GM12873 (cell line): ENCODE results near the gene CEP164.

Experiments used
- TF ChIP-seq, protein P1 (sequence below): IDR thresholded peaks from 2 replicates; pipeline ENCODE4 v1.5.1; 2012; ENCODE audit warnings: low read depth, mild to moderate bottlenecking, moderate library complexity, low read length, control low read depth; ENCODE audit not compliant: insufficient read depth; ENCODE audit errors: missing control alignments

The CEP164 gene

DNA sequence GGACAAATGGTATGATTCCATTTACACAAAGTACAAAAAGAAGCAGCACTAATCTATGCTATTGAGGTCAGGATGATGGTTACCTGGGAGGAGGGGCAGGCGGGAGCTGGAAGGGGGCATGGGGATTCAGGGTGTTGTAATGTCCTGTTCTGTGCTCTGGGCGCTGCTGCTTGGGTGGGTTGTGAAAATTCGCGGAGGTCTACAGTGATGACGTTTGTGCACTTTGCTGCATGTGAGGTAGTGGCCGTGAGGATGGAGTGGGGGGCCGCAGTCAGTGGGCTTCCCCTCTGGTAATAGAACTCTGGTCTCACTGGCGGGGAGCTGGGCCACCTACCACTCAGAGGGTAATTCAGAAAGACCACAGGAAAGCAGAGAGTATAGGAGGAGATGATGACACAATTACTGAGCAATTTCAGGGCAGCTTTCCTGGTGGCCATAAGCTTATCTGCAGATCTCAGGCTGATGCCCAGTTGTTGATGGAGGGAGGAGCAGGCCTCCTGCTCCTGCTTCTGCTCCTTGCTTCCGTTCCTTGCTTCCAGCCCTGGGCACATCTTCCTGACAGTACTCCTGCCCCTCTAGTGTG lies 121.5 kb downstream of the CEP164 start:
- TF ChIP-seq, protein P1, sequence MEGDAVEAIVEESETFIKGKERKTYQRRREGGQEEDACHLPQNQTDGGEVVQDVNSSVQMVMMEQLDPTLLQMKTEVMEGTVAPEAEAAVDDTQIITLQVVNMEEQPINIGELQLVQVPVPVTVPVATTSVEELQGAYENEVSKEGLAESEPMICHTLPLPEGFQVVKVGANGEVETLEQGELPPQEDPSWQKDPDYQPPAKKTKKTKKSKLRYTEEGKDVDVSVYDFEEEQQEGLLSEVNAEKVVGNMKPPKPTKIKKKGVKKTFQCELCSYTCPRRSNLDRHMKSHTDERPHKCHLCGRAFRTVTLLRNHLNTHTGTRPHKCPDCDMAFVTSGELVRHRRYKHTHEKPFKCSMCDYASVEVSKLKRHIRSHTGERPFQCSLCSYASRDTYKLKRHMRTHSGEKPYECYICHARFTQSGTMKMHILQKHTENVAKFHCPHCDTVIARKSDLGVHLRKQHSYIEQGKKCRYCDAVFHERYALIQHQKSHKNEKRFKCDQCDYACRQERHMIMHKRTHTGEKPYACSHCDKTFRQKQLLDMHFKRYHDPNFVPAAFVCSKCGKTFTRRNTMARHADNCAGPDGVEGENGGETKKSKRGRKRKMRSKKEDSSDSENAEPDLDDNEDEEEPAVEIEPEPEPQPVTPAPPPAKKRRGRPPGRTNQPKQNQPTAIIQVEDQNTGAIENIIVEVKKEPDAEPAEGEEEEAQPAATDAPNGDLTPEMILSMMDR, result no peak

DNA sequence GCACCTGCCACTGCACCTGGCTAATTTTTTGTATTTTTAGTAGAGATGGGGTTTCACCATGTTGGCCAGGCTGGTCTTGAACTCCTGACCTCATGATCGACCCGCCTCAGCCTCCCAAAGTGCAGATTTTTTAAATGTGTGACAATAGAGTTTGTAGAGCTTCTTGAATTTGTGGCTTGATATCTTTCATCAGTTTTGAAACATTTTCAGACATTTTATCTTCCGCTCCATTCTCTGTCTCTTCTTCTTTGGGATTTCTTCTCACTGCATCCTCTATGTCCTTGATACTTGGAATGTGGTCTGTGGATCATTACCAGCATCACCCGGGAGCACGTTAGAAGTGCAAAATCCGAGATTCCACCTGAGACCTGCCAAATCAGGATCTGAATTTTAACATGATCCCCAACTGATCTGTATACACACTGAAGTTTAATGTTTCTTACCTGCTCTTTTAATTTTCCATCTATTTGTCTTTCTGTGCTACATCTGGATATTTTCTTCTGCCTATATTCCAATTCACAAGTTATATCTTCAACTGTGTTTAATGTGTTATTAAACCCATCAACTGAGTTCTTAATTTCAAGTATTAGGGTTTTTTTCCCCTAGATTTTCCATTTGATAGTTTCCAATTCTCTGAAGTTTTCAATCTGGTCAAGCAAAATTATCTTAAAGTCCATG lies 126.4 kb downstream of the CEP164 start:
- TF ChIP-seq, protein P1, result no peak

DNA sequence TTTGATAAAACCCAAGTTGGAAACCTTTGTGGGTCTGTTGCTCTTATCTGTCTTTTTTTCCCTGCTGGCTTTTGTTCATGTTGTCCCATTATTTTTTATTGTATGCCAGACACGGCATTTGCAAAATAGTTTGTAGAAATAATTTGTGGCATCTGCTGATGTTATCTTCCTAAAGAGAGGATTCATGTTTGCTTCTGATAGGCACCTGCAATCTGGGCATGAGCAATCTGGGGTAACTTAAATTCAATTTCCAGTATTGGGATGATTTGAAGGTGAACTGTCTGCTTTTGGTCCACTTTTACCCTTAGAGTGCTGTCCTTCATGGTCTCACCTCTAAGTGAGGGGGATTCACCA lies 126.9 kb downstream of the CEP164 start:
- TF ChIP-seq, protein P1, result no peak

DNA sequence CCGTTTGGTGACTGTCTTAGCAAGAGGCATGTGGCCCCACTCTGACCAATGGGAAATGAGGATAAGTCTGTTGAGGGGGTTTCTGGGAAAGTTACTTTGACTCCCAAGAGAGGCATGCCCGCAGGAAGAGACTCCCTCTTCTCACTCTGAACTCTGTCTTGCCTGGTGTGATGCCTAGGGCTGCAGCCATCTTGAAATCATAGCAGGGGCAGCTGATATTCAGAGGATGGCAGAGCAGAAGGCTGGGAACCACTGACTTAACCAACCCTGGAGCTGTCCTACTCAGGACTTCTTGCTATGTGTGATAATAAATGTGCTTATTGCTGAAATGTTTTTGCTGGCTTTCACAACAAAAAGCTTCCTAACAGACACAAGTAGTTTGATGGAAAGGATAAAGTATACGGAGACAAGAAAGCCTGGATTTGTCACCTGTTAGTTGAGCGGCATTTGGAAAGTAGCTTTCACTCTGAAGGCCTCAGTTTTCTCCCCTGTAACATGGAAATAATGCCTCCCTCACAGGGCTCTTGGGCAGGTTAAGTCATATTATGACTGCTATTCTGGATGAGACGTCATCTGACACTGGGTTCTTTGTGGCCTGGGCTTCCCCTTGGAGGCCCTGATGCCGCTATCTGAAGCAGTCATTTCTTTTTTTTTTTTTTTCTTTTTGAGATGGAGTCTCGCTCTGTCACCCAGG lies 128.5 kb downstream of the CEP164 start:
- TF ChIP-seq, protein P1, result no peak

DNA sequence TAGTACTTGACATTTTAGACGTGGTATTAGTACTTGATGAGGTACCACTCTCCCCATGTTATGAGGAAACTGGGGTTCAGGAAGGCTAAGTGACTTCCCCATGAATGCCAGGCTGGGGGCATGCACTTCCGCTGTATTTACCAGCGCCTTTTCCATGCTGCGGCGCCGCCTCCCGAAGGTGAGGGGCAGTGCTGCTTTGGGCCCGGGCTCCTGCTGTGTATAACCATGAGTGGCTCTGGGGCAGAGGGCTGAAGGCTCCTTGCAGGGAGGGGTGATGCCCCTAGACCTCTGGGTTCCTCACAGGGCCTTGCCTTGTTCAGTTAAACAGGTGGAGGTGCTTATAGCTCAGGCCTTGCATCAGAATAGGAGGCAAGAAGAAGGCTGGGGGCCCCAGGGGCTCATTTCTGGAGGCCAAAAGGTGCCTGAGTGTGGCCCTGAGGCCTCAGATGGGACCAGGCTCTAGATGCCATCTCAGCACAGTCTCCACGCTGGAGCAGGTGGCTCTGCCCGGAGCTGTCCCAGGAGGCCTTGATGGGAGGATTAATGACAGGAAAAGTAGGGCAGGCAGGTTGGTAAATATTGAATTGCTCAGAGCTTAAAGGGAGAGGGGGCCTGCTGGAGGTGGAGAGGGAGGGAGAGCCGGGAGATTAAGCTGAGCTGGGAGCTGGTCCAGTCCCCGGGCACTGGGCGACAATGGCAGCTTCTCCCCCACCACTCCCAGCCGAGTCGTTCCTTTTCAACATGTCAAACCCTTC lies 129.6 kb downstream of the CEP164 start:
- TF ChIP-seq, protein P1, result no peak

DNA sequence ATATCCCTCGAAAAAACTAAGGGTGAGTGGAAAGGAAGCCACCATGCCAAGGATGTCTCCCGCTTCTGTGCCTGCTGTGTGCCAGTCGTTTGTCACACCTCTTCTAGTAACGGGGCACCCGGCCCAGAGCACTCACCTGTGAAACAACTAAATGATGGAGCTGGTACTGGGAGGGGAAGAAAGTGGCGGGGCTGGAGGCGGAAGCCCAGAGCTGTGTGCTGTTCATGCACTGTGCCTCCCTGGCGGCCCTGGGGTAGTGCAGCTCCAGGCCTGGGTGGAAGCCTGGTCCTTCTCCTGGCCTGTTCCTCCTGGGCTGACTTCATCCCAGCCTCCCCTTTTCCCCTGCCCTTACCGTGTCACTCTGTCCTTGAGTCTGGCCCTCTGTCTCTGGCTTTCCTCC lies 130.2 kb downstream of the CEP164 start:
- TF ChIP-seq, protein P1, result no peak
